H9 (cell line): ENCODE results near the gene ZNF366. TPM values are rescaled to one million over a fixed set of nuclear protein-coding genes. Genes with fewer than 3 reads are reported as not detected.

Experiments
- DNase-seq: peaks from one replicate; pipeline ENCODE4 v3.0.0-alpha.2; 2017
- H2AFZ ChIP-seq: one replicate; pipeline ENCODE4 v1.6.1; 2013; ENCODE audit warnings: mild to moderate bottlenecking, low read length, control low read depth, moderate library complexity
- H2AK5ac ChIP-seq: 2 replicates; pipeline ENCODE4 v1.6.1; 2013; ENCODE audit warnings: low read length, control low read depth, mixed read lengths; ENCODE audit not compliant: insufficient read length
- H2BK120ac ChIP-seq: one replicate; pipeline ENCODE4 v1.6.1; 2013; ENCODE audit warnings: low read depth, mild to moderate bottlenecking, low read length, control low read depth, inconsistent platforms; ENCODE audit not compliant: poor library complexity, severe bottlenecking
- H2BK12ac ChIP-seq: 2 replicates; pipeline ENCODE4 v1.6.1; 2013; ENCODE audit warnings: low read length, control low read depth, mixed read lengths, low read depth; ENCODE audit not compliant: insufficient read length
- H2BK15ac ChIP-seq: 2 replicates; pipeline ENCODE4 v1.6.1; 2013; ENCODE audit warnings: low read depth, low read length, control low read depth
- H2BK20ac ChIP-seq: one replicate; pipeline ENCODE4 v1.6.1; 2013; ENCODE audit warnings: low read depth, mild to moderate bottlenecking, low read length, control low read depth, inconsistent platforms; ENCODE audit not compliant: poor library complexity, severe bottlenecking
- H2BK5ac ChIP-seq: 2 replicates; pipeline ENCODE4 v1.6.1; 2013; ENCODE audit warnings: low read length, control low read depth, mixed read lengths; ENCODE audit not compliant: insufficient read length
- H3K14ac ChIP-seq: 2 replicates; pipeline ENCODE4 v1.6.1; 2013; ENCODE audit warnings: low read length, control low read depth; ENCODE audit not compliant: insufficient read depth
- H3K18ac ChIP-seq: 2 replicates; pipeline ENCODE4 v1.6.1; 2013; ENCODE audit warnings: low read depth, mild to moderate bottlenecking, mixed read lengths, low read length, control low read depth; ENCODE audit not compliant: insufficient read length
- H3K23ac ChIP-seq: 2 replicates; pipeline ENCODE4 v1.6.1; 2013; ENCODE audit warnings: low read length, control low read depth, mixed read lengths, low read depth; ENCODE audit not compliant: insufficient read length
- H3K23me2 ChIP-seq: 2 replicates; pipeline ENCODE4 v1.6.1; 2013; ENCODE audit warnings: low read depth, mild to moderate bottlenecking, mixed read lengths, low read length, control low read depth; ENCODE audit not compliant: insufficient read length, poor library complexity, severe bottlenecking
- H3K27ac ChIP-seq: 2 replicates; pipeline ENCODE4 v1.5.1; 2013; ENCODE audit warnings: low read length, control low read depth, mixed read lengths, low read depth; ENCODE audit not compliant: insufficient read length
- H3K27me3 ChIP-seq: 2 replicates; pipeline ENCODE4 v1.6.1; 2013; ENCODE audit warnings: low read length, control low read depth, inconsistent platforms; ENCODE audit not compliant: insufficient read depth
- H3K4ac ChIP-seq: 2 replicates; pipeline ENCODE4 v1.6.1; 2013; ENCODE audit warnings: low read depth, mild to moderate bottlenecking, control low read depth, inconsistent platforms, low read length, moderate library complexity
- H3K4me1 ChIP-seq: 2 replicates; pipeline ENCODE4 v1.6.1; 2013; ENCODE audit warnings: low read length, control low read depth, inconsistent platforms; ENCODE audit not compliant: insufficient read depth
- H3K4me2 ChIP-seq: 2 replicates; pipeline ENCODE4 v1.6.1; 2013; ENCODE audit warnings: low read length, control low read depth, mixed read lengths; ENCODE audit not compliant: insufficient read length, insufficient read depth
- H3K56ac ChIP-seq: 2 replicates; pipeline ENCODE4 v1.6.1; 2013; ENCODE audit warnings: low read depth, mild to moderate bottlenecking, mixed read lengths, low read length, control low read depth; ENCODE audit not compliant: insufficient read length
- H3K79me1 ChIP-seq: 2 replicates; pipeline ENCODE4 v1.6.1; 2013; ENCODE audit warnings: low read depth, mild to moderate bottlenecking, moderate library complexity, low read length, control low read depth, inconsistent platforms; ENCODE audit not compliant: insufficient read depth, poor library complexity, severe bottlenecking
- H3K79me2 ChIP-seq: 2 replicates; pipeline ENCODE4 v1.6.1; 2013; ENCODE audit warnings: low read length, control low read depth, inconsistent platforms; ENCODE audit not compliant: insufficient read depth
- H3K9ac ChIP-seq: 2 replicates; pipeline ENCODE4 v1.6.1; 2013; ENCODE audit warnings: low read length, control low read depth, mixed read lengths; ENCODE audit not compliant: insufficient read length; ENCODE audit errors: extremely low read depth
- H3K9me3 ChIP-seq: one replicate; pipeline ENCODE4 v1.6.1; 2013; ENCODE audit warnings: low read depth, low read length, inconsistent platforms; ENCODE audit not compliant: control insufficient read depth
- H3T11ph ChIP-seq: one replicate; pipeline ENCODE4 v1.6.1; 2013; ENCODE audit warnings: mild to moderate bottlenecking, low read length, control low read depth, inconsistent platforms
- H4K20me1 ChIP-seq: one replicate; pipeline ENCODE4 v1.6.1; 2013; ENCODE audit not compliant: control insufficient read depth, insufficient read length, insufficient read depth
- H4K5ac ChIP-seq: 2 replicates; pipeline ENCODE4 v1.6.1; 2013; ENCODE audit warnings: low read depth, mild to moderate bottlenecking, mixed read lengths, low read length, control low read depth; ENCODE audit not compliant: insufficient read length
- H4K8ac ChIP-seq: replicated peaks from 2 replicates; pipeline ENCODE4 v1.6.1; 2013; ENCODE audit warnings: low read length, control low read depth, mixed read lengths, low read depth; ENCODE audit not compliant: insufficient read length
- H4K91ac ChIP-seq: 2 replicates; pipeline ENCODE4 v1.6.1; 2013; ENCODE audit warnings: low read depth, mild to moderate bottlenecking, moderate library complexity, mixed read lengths, low read length, control low read depth; ENCODE audit not compliant: insufficient read length
- H3K27ac Mint-ChIP-seq, 3 experiments: 2 replicates in 2 of 3; 3 replicates in 1 of 3; pipeline ENCODE4 v1.8.0; 2020 to 2021; ENCODE audit warnings: mixed read lengths in 3 of 3, mild to moderate bottlenecking in 1 of 3, moderate library complexity in 1 of 3
- H3K27me3 Mint-ChIP-seq: 2 replicates; pipeline ENCODE4 v1.8.0; 2021; ENCODE audit warnings: low read depth, mild to moderate bottlenecking, moderate library complexity, mixed read lengths
- H3K36me3 Mint-ChIP-seq, 3 experiments: 2 replicates in 2 of 3; 3 replicates in 1 of 3; pipeline ENCODE4 v1.8.0; 2020 to 2021; ENCODE audit warnings: low read depth in 3 of 3, mixed read lengths in 3 of 3; ENCODE audit not compliant: insufficient read depth in 1 of 3
- H3K4me1 Mint-ChIP-seq, 2 experiments: 2 replicates each; pipeline ENCODE4 v1.8.0; 2020; ENCODE audit warnings: mixed read lengths in 2 of 2
- H3K4me3 Mint-ChIP-seq, 2 experiments: 2 replicates in 1 of 2; 3 replicates in 1 of 2; pipeline ENCODE4 v1.8.0; 2020 to 2021; ENCODE audit warnings: mild to moderate bottlenecking in 2 of 2, mixed read lengths in 2 of 2, moderate library complexity in 1 of 2
- H3K9me3 Mint-ChIP-seq, 2 experiments: 2 replicates in 1 of 2; 3 replicates in 1 of 2; pipeline ENCODE4 v1.8.0; 2020; ENCODE audit warnings: mild to moderate bottlenecking in 2 of 2, mixed read lengths in 2 of 2, moderate library complexity in 1 of 2
- total RNA-seq: library from RNA; stranded (reverse); gene quantifications from 2 replicates; pipeline ENCODE4 v1.2.1, GENCODE V29; 2021
- TF ChIP-seq, protein P1 (sequence below): fragments of 200-600 bp; sonication (generic); conservative IDR thresholded peaks from 3 replicates; pipeline ENCODE4 v1.8.0; 2021; ENCODE audit warnings: antibody characterized with exemption, mild to moderate bottlenecking

The ZNF366 gene
- total RNA-seq, 1 experiment from 2014 or later = not detected

DNA sequence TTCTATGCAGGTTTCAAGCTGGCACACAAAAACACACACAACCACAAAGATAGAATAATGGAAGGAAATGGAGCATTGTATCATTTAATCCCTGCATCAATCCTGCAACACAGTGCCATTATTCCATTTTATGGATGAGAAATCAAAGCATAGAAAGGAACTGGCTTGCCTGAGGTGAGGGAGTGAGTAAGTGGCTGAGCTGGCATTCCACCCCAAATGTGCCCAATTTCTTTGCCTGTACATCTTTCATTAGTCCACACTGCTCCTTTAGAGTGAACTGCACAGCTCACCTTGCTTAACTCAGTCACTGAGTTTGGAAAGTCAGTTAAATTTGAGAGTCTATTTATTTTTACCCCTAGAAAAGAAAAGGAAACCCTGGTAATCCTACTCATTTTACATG, 28.9 kb downstream of the ZNF366 start:
- no peaks in the 10 kb centered on the region for H3K9me3 ChIP-seq
- no peak overlapping the region for H2BK5ac ChIP-seq
- no peak overlapping the region for H3K4ac ChIP-seq
- H3K4me2 ChIP-seq = no peak overlapping the region
- H2BK120ac ChIP-seq = no peak overlapping the region
- no peak overlapping the region for H4K5ac ChIP-seq
- no peaks in the 10 kb centered on the region for H3K27me3 ChIP-seq
- H2AFZ ChIP-seq = no peak overlapping the region
- H3K9ac ChIP-seq = no peak overlapping the region
- no peaks in the 10 kb centered on the region for H3K9me3 Mint-ChIP-seq
- TF ChIP-seq, protein P1, sequence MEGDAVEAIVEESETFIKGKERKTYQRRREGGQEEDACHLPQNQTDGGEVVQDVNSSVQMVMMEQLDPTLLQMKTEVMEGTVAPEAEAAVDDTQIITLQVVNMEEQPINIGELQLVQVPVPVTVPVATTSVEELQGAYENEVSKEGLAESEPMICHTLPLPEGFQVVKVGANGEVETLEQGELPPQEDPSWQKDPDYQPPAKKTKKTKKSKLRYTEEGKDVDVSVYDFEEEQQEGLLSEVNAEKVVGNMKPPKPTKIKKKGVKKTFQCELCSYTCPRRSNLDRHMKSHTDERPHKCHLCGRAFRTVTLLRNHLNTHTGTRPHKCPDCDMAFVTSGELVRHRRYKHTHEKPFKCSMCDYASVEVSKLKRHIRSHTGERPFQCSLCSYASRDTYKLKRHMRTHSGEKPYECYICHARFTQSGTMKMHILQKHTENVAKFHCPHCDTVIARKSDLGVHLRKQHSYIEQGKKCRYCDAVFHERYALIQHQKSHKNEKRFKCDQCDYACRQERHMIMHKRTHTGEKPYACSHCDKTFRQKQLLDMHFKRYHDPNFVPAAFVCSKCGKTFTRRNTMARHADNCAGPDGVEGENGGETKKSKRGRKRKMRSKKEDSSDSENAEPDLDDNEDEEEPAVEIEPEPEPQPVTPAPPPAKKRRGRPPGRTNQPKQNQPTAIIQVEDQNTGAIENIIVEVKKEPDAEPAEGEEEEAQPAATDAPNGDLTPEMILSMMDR = no peak
- no peak overlapping the region for H3K23ac ChIP-seq
- no peak overlapping the region for H2BK20ac ChIP-seq
- no peak overlapping the region for H3K18ac ChIP-seq
- H3K56ac ChIP-seq = no peak overlapping the region
- no peak overlapping the region for H3K14ac ChIP-seq
- H3K23me2 ChIP-seq = no peaks in the 10 kb centered on the region
- H2AK5ac ChIP-seq = no peak overlapping the region
- H4K20me1 ChIP-seq = no peaks in the 10 kb centered on the region
- H3K27ac Mint-ChIP-seq = no peak overlapping the region
- no peak for DNase-seq
- H3K4me1 Mint-ChIP-seq = peaks cover 0 to 4% of the 10 kb centered on the region in 2 experiments; a peak in 2 of 4 replicates
- no peak overlapping the region for H2BK15ac ChIP-seq
- no peak overlapping the region for H3K4me3 Mint-ChIP-seq
- H3K79me1 ChIP-seq = no peaks in the 10 kb centered on the region
- no peak overlapping the region for H3T11ph ChIP-seq
- no peak overlapping the region for H3K27ac ChIP-seq
- no peaks in the 10 kb centered on the region for H3K79me2 ChIP-seq
- H3K36me3 Mint-ChIP-seq = no peaks in the 10 kb centered on the region
- no peaks in the 10 kb centered on the region; the same call in 1 of the 2 replicates for H3K27me3 Mint-ChIP-seq
- H3K4me1 ChIP-seq = no peaks in the 10 kb centered on the region
- H4K91ac ChIP-seq = no peak overlapping the region
- H2BK12ac ChIP-seq = no peak overlapping the region
- no peak overlapping the region for H4K8ac ChIP-seq
